Measurements from ENCODE around the gene CUL5. TPM values are rescaled to one million over a fixed set of nuclear protein-coding genes. Genes with fewer than 3 reads are reported as not detected.

The CUL5 gene
- total RNA-seq, 1 donor from 2014 or later, result 29.7 TPM

DNA sequence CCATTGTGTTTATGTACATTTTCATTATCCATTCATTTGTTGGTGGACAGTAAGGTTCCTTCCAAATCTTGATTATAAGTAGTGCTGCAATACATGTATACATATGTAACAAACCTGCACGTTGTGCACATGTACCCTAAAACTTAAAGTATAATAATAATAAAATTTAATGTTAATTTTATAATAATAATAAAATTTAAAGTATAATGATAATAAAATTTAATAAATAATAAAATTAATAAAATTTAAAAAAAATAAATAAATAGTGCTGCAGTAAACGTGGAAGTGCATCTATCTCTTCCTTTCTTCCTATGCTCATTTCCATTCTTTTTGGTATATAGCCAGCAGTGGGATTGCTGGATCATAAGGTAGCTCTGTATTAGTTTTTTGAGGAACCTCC is 54.7 kb downstream of the CUL5 start:
- Histone ChIP-seq H3K9me3 (no peaks in the 10 kb centered on the region), H3K36me3 (peaks cover 56% of the 10 kb centered on the region), H3K27me3 (ENCODE audit: low read depth) (no peaks in the 10 kb centered on the region), H3K4me1 (no peaks in the 10 kb centered on the region), H3K27ac (no peak overlapping the region), H3K4me3 (no peak overlapping the region)
- ATAC-seq (no peak), DNase-seq (no peak)
- TF ChIP-seq, protein P1, sequence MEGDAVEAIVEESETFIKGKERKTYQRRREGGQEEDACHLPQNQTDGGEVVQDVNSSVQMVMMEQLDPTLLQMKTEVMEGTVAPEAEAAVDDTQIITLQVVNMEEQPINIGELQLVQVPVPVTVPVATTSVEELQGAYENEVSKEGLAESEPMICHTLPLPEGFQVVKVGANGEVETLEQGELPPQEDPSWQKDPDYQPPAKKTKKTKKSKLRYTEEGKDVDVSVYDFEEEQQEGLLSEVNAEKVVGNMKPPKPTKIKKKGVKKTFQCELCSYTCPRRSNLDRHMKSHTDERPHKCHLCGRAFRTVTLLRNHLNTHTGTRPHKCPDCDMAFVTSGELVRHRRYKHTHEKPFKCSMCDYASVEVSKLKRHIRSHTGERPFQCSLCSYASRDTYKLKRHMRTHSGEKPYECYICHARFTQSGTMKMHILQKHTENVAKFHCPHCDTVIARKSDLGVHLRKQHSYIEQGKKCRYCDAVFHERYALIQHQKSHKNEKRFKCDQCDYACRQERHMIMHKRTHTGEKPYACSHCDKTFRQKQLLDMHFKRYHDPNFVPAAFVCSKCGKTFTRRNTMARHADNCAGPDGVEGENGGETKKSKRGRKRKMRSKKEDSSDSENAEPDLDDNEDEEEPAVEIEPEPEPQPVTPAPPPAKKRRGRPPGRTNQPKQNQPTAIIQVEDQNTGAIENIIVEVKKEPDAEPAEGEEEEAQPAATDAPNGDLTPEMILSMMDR (IDR thresholded peaks at IDR 0.05), result no peak
- intact Hi-C loops (cut with DNase I), result no loop called here

DNA sequence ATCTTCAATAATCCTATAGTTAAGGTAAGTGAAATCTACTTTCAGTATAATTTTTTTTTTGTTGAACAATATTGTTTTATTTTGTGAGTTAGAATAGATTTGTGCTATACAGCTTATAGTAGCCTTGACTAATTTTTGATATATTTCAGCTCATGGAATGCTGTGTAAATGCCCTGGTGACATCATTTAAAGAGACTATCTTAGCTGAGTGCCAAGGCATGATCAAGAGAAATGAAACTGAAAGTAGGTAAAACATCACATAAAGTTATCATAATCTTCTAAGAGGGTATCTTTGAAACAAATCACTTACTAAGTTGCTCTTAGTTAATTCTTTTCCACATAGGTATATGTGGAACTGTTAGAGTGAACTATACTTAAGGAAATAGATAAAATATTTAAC is 61.2 kb downstream of the CUL5 start:
- H3K9me3 ChIP-seq, result no peaks in the 10 kb centered on the region
- no peak overlapping the region for H3K4me3 ChIP-seq
- intact Hi-C loops (cut with DNase I), result no loop called here
- peaks cover 46% of the 10 kb centered on the region for H3K36me3 ChIP-seq
- no peak for ATAC-seq
- no peak overlapping the region for H3K27ac ChIP-seq
- H3K4me1 ChIP-seq, result no peaks in the 10 kb centered on the region
- DNase-seq, result no peak
- TF ChIP-seq, protein P1 (IDR thresholded peaks at IDR 0.05), result no peak
- no peaks in the 10 kb centered on the region for H3K27me3 ChIP-seq (ENCODE audit: low read depth)

DNA sequence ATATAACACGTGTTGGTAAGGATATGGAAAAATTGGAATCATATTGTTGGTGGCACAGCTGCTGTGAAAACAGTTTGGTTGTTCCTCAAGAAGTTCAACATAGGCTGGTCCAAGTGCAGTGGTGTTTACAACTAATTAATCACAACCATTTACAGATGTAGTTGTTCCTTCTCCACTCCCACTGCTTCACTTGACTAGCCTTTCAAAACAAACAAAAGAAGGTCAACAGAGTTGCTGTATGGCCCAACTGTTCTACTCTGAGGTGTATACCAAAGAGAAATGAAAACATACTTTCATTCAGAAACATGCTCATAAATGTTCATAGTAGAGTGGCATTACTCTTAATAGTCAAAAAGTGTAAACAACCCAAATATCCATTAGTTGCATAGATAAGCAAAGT is 76.1 kb downstream of the CUL5 start:
- no peaks in the 10 kb centered on the region for H3K9me3 ChIP-seq
- DNase-seq, result no peak
- H3K4me3 ChIP-seq, result no peak overlapping the region
- H3K27me3 ChIP-seq (ENCODE audit: low read depth), result no peaks in the 10 kb centered on the region
- H3K27ac ChIP-seq, result no peak overlapping the region
- TF ChIP-seq, protein P1 (IDR thresholded peaks at IDR 0.05), result no peak
- ATAC-seq, result no peak
- H3K4me1 ChIP-seq, result no peaks in the 10 kb centered on the region
- intact Hi-C loops (cut with DNase I), result no loop called here
- H3K36me3 ChIP-seq, result peaks cover 60% of the 10 kb centered on the region

DNA sequence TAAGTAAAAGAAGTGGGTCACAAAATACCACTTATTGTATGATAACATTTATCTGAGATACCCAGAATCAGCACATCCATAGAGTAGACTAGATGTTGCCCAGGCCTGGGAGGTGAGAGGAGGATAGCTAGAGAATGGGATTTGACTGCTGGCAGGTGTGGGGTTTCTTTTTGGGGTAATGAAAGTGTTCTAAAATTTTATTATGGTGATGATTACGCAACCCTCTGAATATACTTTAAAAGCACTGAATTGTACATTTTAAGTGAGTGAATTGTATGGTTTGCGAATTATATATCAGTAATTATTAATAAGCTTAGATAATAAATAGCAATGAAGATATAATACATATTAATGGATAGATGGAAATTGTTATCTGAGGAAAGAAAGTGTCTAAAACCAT is 77.0 kb downstream of the CUL5 start:
- DNase-seq (no peak), ATAC-seq (no peak)
- H3K4me3 ChIP-seq, result no peak overlapping the region
- peaks cover 60% of the 10 kb centered on the region for H3K36me3 ChIP-seq
- TF ChIP-seq, protein P1 (IDR thresholded peaks at IDR 0.05), result no peak
- H3K4me1 ChIP-seq, result no peaks in the 10 kb centered on the region
- intact Hi-C loops (cut with DNase I), result no loop called here
- H3K9me3 ChIP-seq, result no peaks in the 10 kb centered on the region
- H3K27me3 ChIP-seq (ENCODE audit: low read depth), result no peaks in the 10 kb centered on the region
- H3K27ac ChIP-seq, result no peak overlapping the region

DNA sequence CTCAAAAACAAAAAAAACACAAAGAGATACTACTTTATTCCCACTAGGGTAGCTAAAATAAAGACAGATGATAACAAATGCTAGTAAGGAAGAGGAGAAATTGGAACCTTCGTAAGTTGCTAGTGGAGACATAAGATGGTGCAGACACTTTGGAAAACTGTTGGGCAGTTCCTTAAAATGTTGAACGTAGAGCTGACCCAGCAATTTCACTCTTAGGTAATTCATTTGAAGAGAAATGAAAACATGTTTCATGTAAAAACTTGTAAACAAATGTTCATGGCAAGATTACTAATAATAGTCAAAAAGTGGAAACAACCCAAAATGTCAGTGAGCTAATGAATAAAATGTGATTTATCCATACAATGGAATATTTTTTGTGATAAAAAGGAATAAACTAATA is 83.4 kb downstream of the CUL5 start:
- Histone ChIP-seq H3K4me3 (no peak overlapping the region), H3K9me3 (no peaks in the 10 kb centered on the region), H3K27me3 (ENCODE audit: low read depth) (no peaks in the 10 kb centered on the region), H3K4me1 (no peaks in the 10 kb centered on the region), H3K27ac (no peak overlapping the region), H3K36me3 (peaks cover 49% of the 10 kb centered on the region)
- intact Hi-C loops (cut with DNase I), result no loop called here
- no peak for ATAC-seq
- DNase-seq, result no peak
- TF ChIP-seq, protein P1 (IDR thresholded peaks at IDR 0.05), result no peak

Data from lower lobe of right lung (tissue), 2 donors.